Thyroid gland (tissue), 4 donors: ENCODE measurements around the gene AATF.

Experiments used
- POLR2A ChIP-seq, 2 donors: fragments of 450-650 bp; IDR thresholded peaks; one replicate each; pipeline ENCODE4 v1.6.1; 2017; ENCODE audit warnings: antibody characterized with exemption in 2 of 2, mild to moderate bottlenecking in 2 of 2, moderate library complexity in 1 of 2
- TF ChIP-seq, protein P1 (sequence below), 6 experiments: fragments of 200-600 bp in 3 of 6; fragments of 450-650 bp in 3 of 6; sonication (generic) in 3 of 6; IDR thresholded peaks; one replicate each; pipeline ENCODE4 v1.5.1; 2016 to 2019; ENCODE audit warnings: antibody characterized with exemption in 6 of 6, mild to moderate bottlenecking in 2 of 6, inconsistent platforms in 1 of 6, moderate library complexity in 1 of 6

DNA sequence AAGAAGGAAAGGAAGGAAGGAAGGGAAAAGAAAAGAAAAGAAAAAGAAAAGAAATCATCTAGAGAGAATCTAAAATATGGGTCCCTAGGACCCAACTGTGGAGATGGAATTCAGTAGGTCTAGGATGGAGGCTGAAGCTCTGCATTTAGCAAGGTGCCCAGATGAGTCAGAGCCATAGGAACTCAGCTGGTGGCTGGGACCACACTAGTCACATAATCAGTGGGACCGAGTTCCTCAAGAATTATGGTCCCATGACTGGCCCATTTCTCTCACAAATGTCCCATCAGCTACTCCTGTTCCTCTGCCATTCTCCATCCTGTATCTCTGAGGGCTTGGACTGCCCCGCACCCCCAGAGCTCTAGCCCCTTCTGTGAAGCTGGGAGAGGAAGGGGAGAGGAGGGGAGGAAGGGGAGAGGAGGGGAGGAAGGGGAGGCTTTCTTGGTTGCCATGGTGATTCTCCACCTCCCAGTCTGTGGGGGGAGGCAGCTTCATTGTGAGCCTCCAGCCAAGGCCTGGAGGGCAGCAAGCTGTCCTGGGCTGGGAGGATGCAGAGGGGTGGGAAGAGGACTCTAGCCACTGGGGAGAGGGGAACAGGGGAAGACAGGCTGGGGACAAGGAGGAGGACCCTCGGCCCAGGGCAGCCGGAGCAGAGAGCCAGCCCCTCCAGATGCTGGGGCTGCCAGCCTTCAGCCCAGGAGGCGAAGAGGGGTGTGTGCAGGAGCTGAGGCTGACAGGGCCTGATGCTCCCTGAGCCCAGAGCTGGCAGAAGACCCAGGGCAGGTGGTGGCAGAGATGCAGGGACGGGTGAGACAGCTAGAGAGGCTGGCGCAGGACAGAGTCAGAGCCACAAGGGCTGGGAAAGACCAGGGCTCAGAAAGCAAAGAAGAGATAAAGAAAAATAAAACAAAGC is 49.2 kb upstream of the AATF start:
- TF ChIP-seq, protein P1, sequence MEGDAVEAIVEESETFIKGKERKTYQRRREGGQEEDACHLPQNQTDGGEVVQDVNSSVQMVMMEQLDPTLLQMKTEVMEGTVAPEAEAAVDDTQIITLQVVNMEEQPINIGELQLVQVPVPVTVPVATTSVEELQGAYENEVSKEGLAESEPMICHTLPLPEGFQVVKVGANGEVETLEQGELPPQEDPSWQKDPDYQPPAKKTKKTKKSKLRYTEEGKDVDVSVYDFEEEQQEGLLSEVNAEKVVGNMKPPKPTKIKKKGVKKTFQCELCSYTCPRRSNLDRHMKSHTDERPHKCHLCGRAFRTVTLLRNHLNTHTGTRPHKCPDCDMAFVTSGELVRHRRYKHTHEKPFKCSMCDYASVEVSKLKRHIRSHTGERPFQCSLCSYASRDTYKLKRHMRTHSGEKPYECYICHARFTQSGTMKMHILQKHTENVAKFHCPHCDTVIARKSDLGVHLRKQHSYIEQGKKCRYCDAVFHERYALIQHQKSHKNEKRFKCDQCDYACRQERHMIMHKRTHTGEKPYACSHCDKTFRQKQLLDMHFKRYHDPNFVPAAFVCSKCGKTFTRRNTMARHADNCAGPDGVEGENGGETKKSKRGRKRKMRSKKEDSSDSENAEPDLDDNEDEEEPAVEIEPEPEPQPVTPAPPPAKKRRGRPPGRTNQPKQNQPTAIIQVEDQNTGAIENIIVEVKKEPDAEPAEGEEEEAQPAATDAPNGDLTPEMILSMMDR (IDR thresholded peaks at IDR 0.05), result no peak
- no peak for TF ChIP-seq POLR2A (IDR thresholded peaks at IDR 0.05)
